Amniotic epithelial cell (primary cell): ENCODE data around the gene NGDN.
"Not testable (repeated sequence)": the region's sequence is repeated elsewhere in the genome, so short reads cannot be mapped to it uniquely, and the experiment has no call there.

Experiments used
- DNase-seq: peaks from one replicate; pipeline ENCODE4 v3.0.0-alpha.2; 2010; ENCODE audit warnings: low read depth

NGDN gene

DNA sequence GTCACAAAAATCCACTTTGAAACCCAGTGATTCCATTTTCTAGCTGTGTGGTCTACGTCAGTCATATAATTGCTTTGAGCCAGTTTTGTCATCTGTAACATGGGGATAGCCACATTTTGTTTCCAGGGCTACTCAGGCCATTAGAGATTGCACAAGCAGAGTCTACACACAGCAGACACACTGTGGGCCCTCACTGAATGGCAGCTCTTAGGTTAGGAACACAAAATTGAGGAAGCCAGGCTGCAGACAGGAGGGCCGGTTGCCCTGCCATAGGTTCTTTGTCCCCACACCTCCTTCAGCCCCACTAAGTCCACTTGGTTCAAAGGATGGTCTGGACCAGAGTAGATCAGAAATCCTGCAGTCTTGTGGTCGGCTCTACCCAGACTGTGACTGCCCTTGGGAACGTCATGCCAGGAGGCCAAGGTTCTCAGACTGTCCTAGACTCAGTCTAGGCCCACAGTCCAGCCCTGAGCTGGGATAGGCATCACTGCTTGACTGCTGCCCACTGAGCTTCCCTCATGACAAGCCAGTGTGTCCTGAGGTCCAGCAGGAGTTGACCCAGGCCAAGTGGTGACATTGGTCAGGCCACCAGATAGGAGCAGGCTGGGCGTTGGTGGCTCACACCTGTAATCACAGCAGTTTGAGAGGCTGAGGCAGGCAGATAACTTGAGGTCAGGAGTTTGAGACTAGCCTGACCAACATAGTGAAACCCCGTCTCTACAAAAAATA, 30.2 kb upstream of the NGDN start:
- no peak for DNase-seq

DNA sequence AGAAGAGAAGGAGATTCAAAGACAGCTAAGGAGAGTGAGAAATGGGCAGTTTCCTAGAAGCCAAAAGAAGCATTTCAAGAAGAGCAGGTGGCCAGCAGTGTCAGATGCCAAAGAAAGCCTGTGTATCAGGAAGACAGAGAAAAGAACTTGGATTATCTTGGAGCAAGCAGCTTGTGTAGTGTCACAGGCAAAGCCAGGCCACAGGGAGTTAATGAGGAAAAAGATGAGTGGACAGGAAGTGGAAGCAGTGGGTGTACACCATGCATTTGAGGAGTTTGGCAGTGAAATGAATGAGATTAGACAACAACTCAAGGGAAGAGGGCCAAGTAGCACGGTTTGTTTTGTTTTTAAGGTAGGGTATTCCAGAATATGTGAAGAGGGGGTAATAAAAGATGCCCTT, 28.4 kb upstream of the NGDN start:
- DNase-seq, result peak; percentile 5

DNA sequence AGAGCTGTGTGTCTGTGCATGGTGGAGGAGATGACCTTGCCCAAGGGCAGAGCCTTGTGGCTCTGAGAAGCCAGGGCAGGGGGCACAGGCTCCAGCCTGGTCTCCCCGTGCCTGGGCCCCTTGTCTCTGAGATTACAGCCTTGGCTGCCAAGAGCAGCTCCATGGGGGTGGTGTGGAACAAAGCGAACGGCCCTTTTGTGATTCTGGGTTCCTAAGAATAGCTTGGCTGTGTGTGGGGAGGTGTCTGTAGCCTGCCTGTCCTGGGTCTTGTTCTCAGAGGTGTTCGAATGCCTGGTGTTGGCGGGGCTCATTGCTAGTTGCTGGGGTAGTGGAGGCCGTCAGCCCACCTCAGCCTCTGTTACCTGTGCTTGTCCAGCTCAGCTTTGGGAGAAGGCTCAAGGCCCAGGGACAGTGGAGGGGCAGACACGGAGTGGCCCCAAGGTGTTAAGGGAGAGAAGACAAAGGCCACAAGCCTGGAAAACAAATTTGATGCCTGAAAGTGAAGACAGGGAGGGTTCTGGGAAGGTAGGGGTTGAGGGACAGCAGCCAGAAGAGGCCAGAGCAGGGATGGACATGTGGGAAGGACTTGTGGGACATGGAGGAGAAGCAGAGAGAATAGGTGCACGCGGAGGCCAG, 26.7 kb upstream of the NGDN start:
- DNase-seq, result no peak

DNA sequence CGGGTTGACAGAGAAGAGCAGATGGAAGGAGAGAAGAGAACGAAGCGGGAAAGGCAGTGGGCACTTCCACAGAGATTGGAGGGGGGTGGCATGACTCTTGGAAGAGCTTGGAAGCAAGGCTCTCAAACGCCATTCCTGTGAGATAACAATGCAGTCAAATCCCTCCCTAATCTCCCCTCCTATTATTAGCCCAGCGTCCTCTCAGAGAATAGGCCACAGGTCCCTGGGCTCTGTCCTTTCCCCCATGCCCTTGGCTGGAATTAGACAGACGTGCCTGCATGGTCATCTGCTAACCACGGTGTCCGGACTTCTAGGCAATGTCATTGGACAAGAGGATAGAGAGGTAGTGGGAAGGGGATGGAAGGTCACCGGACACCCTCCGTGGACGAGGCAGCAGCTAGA, 26.1 kb upstream of the NGDN start:
- no peak for DNase-seq

DNA sequence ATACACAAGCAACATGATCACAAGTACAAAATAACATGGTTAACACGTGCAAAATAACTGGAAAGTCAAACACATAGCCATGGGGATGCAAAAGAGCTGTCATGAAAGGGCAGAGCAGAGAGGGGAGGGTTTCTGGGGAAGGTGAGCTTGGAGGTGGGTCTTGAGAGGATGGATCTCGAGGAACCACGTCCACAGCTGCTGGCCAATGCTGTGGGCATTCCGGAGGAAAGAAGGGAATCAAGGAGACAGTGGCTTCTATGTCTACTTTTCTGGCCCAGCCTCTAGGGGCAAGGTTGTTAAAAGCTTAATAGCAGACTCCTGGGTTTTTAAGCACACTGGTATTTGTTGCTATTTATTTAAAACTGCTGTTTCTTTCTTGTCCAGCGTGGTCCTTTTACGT, 25.6 kb upstream of the NGDN start:
- DNase-seq, result no peak

DNA sequence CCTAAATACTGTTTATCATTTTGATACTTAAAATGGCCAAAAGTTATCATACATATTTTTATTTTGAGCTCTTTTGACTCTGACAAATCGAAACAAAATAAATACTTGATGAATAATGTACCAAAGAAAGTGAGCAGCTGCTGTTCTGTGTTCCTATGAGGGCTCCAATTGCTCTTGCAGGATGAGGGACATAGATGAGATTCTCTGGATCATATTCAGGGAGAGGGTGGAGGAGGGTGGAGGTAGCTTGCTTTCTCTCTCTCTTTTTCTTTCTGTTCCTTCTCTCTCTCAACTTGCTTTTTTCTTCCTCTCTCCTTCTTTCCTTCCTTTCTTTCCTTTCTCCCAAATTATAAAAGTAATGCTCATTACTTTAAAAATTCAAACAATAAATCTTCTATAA, 25.2 kb upstream of the NGDN start:
- no peak for DNase-seq

DNA sequence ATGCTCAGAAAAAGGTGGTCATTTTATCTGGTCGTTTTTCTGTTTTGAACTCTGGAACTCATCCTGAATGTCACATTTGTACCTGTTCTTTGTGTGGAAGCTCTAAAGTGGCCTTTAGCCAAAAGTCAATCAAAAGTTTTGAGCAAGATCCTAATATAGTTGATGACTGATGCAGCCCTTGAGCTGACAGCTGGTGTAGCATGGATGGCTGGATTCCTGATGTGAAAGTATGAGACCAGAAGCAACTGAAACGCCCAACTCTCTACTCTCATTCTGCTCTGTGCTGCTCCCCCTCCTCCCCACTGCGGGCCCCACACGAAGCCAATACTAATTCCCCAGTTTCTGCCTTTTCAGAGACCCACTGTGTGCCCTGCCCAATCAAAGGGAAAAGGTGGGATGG, 23.7 kb upstream of the NGDN start:
- no peak for DNase-seq

DNA sequence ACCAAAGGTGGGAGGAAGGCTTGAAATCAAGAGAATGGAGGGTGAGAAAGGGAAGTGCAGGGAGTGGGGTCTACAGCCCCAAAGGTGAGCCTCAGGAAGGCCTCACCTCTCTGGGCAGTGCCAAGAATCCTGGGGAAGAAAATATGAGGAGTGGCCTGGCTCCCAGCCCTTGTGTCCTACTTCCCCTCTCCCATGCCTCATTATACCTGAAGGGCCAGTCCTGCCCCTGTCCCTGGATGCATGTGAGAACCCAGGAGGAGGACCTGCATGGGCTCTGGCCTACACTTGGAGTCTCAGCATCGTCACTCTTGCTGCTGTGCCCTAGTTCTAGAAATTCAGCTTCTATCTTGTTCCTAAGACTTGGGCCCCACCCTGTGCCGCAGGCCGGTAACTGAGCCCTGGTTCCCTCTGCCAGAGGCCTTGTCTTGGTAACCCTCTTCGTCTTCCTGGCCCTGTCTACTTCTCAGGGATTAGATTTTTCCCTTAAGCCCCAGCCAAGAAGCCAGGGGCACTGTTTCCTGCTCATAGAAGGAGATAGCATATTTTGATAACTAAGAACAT, 23.1 kb upstream of the NGDN start:
- DNase-seq, result no peak

DNA sequence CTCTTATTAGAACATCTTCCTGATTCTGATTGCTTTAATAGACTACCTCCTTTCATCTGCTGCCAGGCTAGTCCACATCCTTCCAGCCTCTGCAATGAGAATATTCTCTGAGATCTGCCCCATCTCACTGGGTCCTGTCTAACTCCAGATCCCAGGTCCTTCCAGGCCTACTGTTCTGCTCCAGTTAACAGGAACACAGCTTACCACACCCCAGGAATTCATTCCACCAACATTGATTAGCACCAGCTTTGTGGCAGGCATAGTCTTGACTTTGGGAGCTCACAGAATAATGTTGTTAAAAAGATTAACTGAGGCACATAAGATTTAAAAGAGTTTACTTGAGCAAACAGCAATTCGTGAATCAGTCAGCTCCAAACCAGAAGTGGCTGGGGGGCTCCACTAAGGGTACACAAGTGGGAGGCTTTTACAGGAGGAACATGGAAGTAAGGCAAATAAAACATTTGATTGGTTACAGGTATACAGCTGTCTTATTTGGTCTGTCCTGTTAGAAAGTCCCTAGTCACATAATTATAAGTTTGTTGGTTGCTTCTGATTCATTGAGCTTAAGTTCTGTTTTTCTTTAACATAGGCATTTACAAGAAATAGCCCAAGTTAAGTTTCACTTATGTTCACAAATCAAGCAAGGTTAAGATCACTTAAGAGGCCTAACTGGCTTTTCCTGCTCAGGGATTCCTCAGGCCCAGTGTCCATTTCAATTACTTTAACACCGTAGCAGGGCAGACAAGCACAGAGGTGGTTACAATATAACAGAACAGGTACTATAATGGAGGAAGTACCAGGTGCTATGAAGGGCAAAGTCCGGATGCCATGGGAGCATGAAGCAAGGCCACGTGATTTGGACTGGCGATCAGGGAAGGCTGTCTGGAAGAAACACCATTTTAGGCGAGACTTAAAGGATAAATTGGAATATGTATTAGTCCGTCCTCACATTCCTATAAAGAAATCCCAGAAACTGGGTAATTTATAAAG, 21.8 kb upstream of the NGDN start:
- no peak for DNase-seq

DNA sequence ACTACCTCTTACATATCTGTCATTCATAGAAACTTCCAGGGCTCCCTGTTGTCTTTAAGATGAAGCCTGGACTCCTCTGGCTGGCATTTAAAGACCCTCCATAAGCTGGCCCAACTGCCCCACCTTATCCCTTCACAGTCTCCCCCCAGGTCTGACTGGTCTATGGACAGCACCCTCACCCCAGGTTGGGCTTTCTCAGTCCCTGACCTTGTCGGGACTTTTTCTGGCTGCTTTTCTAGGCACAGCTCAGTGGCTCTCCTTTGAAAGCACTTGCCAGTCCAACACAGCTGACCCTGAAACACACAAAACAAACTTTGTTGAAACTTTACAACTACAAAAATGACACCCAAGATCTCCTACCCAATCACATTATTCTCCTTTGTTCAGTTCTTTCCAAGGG, 20.2 kb upstream of the NGDN start:
- no peak for DNase-seq

DNA sequence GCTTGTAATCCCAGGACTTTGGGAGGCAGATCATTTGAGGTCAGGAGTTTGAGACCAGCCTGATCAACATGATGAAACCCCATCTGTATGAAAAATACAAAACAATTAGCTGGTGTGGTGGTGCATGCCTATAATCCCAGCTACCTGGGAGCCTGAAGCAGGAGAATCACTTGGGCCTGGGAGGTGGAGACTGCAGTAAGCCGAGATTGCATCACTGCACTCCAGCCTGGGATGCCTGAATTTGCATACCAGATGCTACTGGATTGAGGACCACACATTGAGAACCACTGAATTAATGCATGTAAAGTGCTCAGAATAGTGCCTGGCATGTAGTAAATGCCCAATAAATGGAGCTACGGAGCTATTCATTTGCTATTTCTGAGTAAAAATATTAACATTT, 19.1 kb upstream of the NGDN start:
- no peak for DNase-seq

DNA sequence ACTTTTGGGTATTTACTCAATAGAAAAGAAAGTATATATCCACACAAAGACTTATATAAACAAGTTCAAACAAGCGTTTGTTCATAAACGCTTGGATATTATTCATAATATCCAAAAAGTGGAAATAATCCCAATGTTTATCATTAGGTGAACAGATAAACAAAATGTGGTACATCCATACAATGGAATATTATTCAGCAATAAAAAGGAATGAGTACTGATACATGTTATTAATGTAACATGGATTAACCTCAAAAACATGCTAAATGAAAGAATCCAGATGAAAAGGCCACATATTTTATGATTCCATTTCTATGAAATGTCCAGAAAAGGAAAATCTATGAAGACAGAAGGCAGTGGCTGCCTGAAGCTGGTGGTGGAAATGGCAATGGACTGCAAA, 17.3 kb upstream of the NGDN start:
- DNase-seq, result no peak

DNA sequence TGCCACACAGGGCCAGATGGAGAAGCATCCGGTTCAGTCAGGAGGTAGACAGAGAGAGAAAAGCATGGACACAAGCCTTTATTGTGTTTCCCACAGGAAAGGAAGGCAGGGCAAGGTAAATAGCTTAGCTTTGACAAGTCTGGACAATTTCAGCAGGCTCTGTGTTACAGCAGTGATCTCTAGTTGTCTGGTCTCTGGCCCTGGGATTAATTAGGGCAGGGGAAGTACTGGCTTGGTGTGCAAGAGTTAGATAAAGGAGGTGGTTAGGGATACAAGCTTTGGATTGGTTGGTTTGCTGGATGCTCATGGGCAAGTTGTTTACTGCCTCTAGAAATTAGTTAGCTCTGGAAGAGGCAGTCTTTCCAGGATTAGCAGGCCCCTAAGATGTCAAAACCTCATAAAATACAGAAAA, 15.1 kb upstream of the NGDN start:
- no peak for DNase-seq

DNA sequence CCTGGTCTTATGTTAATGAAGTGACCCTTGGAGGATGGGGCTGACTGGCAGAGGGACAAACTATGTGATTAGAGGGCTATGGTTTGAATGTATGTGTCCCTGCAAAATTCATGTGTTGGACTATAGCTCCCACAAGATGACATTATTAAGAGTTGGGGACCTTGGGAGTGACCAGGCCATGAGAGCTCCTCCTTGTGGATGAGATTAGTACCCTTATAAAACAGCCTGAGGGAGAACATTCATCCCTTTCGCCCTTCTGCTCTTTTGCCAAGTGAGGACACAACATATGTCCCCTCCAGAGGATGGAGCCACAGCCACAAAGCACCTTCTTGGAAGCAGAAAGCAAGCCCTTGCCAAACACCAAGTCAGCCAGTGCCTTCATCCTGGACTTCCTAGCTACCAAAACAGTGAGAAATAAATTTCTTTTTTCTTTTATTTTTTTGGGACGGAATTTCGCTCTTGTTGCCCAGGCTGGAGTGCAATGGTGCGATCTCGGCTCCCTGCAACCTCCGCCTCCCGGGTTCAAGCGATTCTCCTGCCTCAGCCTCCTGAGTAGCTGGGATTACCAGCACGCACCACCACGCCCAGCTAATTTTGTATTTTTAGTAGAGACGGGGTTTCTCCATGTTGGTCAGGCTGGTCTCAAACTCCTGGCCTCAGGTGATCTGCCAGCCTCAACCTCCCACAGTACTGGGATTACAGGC, 12.5 kb upstream of the NGDN start:
- not testable (repeated sequence) for DNase-seq

DNA sequence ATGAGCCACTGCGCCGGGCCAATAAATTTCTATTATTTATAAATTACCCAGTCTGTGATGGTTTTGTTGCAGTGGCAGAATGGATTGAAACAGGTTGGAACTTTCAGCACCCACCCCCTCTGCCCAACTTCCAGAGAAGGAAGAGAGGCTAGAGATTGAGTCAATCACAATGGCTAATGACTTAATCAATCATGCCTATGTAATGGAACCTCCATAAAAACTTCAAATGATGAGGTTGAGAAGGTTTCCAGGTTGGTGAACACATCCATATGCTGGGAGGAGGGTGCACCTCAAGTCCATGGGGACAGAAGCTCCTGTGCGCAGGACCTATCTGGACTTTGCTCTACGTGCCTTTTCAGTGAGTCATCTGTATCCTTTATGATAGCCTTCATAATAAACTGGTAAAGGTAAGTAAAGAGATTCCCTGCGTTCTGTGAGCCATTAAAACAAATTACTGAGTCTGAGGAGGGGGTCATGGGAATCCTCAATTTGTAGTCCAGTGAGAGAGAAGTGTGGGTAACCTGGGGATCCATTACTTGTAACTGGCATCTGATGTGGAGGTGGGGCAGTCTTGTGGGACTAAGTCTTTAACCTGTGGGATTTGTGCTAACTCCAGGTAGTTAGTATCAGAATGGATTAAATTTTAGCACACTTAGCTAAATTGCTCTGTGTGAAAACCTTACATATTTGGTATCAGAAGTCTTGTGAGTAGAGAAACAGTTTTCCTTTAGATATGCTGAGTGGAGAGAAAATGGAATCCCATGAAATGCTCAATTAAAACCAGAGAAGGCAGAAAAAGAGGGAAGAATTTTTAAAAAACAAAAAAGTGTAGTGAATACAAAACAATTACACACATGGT, 11.7 kb upstream of the NGDN start:
- no peak for DNase-seq

DNA sequence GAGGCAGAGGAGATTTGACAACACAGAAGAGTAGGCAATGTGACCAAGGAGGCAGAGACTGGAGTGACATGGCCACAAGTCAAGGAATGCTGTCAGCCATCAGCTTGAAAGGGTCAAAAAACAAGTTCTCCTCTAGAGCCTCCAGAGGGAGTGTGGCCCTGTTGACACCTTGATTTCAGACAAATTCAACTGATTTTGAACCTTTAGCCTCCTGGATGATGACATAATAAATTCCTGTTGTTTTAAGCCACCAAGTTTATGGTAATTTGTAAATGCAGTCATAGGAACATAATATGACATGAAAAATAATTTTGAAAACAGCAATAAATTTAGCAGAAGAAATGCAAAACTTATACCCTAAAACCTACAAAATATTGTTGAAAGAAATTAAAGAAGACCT, 8.5 kb upstream of the NGDN start:
- no peak for DNase-seq

DNA sequence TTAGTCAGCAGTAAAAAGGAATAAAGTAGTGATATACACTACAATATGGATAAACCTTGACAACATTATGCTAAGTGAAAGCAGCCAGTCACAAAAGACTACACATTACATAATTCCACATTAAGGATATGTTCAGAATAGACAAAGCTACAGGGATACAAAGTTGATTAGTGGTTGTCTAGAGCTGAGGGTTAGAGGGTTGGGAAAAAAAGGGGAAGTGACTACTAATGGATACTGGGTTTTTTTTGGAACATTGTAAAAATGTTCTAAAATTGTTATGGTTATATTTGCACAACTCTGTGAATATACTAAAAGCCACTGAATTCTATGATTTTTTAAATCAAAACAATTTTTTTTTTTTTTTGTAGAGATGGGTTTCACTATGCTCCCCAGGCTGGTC, 4.8 kb upstream of the NGDN start:
- DNase-seq, result no peak

DNA sequence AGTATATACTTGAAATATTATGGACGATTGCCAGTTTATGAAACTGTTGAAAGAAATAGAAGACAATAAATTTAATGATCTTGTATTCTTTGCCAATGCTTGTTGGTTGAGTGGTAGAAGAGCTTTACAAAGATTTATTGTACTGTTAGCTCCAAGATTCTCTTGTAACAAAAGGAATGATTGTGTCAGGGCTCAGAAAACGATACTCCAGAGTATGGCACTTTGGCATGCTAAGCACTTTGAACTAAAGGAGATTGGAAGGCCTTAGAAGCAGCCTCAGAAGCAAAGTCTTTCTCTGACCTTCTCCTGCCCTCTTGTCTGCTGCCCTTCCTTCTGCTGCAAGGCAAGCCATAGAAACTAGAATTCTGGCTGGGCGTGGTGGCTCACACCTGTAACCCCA, 4.2 kb upstream of the NGDN start:
- DNase-seq, result no peak

DNA sequence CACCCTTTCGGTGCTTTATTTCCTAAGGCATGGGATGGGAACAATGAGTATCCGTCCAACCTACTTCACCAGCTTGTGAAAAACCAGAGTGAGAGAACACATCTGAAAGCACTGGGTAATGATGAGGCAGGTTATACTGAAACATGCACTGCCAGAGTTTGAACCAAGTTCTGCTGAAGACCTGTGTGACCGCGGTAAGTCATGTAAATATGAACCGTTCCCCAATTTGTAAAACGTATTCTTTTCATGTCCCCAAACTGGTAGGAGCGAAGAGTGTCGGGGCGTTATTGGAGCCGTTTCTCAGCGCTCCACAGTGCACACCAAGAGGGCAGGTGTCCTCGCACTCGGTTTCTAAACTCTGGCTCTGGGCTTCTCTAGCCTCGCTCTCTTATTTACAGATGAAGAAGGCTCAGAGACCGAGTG, 788 bp upstream of the NGDN start:
- DNase-seq, result no peak

DNA sequence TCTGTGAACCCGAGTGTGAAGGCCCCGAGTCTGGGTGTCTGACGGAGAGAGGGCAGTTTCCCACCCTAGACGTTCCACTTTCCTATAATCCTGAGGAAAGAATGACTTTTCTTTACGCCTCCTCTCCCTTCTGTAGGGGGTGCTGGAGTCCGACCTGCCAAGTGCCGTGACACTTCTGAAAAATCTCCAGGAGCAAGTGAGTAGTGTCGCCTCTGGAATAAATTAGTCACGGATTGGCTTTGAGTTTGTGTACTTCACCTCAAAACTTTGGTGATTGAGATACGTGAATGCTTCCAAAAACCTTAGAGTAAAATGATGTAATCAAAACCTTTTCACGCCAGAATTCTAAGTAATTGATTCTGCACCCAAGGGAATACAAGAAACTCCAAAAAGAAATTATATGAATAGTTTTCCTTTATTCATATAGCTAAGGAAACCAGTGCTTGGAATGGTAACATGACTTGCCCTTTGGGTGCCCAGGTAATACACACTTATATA, 452 bp downstream of the NGDN start:
- DNase-seq, result no peak

DNA sequence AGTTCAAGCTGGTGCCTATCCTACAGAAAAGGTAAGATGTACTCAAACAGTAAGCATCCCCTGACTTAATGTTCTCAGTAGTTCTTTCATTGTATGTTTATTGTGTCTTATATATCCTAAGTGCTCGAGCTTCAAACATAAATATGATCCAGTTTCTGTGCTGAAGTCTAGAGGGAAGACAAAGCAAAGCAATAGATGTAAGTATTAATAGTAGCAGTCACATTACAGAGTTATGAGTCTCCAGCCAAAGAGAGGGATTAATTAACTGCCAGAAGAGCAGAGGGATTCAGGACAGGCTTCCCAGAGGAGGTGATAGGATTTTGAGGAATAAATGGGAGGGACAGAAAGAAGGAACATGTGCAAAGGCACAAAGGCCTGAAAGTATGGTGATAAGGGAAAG, 1.4 kb downstream of the NGDN start:
- no peak for DNase-seq
